HepG2 (cell line): ENCODE measurements around the gene PAQR6.

ENCODE experiments used
- BHLHE40 ChIP-seq: IDR thresholded peaks from 2 replicates; pipeline ENCODE4 v1.6.1; 2011; ENCODE audit warnings: low read length, improper control_type of control experiment
- CCAR2 ChIP-seq: fragments of 200-400 bp; formaldehyde crosslinking; optimal IDR thresholded peaks from 2 replicates; pipeline ENCODE3; 2018; ENCODE audit warnings: low read depth, mild to moderate bottlenecking, low read length, moderate library complexity
- CTCF ChIP-seq: sonication (generic); formaldehyde crosslinking; IDR thresholded peaks from 2 replicates; pipeline ENCODE4 v1.5.0; 2020; ENCODE audit warnings: mild to moderate bottlenecking, missing genetic modification reagents, moderate library complexity
- EZH2 ChIP-seq: conservative IDR thresholded peaks from 2 replicates; pipeline ENCODE4 v1.6.1; 2012; ENCODE audit warnings: mild to moderate bottlenecking, low read depth, low read length, moderate library complexity
- KAT7 ChIP-seq: IDR thresholded peaks from 2 replicates; pipeline ENCODE4 v1.6.1; 2018; ENCODE audit warnings: borderline replicate concordance, missing compliant biosample characterization
- NCOA1 ChIP-seq: sonication (generic); formaldehyde crosslinking; IDR thresholded peaks from 2 replicates; pipeline ENCODE4 v1.9.0; 2021; ENCODE audit warnings: missing genetic modification reagents
- PPARG ChIP-seq: conservative IDR thresholded peaks from 2 replicates; pipeline ENCODE4 v1.6.1; 2016; ENCODE audit warnings: missing biosample characterization, missing genetic modification reagents
- SRF ChIP-seq: IDR thresholded peaks from 2 replicates; pipeline ENCODE4 v1.6.1; 2011; ENCODE audit warnings: mild to moderate bottlenecking, low read depth, low read length, moderate library complexity
- SUZ12 ChIP-seq: fragments of 150-350 bp; IDR thresholded peaks from 2 replicates; pipeline ENCODE4 v1.6.1; 2014; ENCODE audit warnings: low read depth, low read length
- TCF7L2 ChIP-seq: IDR thresholded peaks from 2 replicates; pipeline ENCODE4 v1.6.1; 2011; ENCODE audit warnings: mild to moderate bottlenecking, low read depth, low read length, moderate library complexity
- ZNF672 ChIP-seq: sonication (generic); formaldehyde crosslinking; IDR thresholded peaks from 2 replicates; pipeline ENCODE4 v1.8.1; 2022; ENCODE audit warnings: missing genetic modification reagents
- ZNF776 ChIP-seq: sonication (generic); formaldehyde crosslinking; IDR thresholded peaks from 2 replicates; pipeline ENCODE4 v1.4.0; 2020; ENCODE audit warnings: mild to moderate bottlenecking, missing genetic modification reagents
- TF ChIP-seq, protein P1 (sequence below): sonication (generic); formaldehyde crosslinking; IDR thresholded peaks from 2 replicates; pipeline ENCODE4 v1.4.0; 2020; ENCODE audit warnings: missing genetic modification reagents, borderline replicate concordance

DNA sequence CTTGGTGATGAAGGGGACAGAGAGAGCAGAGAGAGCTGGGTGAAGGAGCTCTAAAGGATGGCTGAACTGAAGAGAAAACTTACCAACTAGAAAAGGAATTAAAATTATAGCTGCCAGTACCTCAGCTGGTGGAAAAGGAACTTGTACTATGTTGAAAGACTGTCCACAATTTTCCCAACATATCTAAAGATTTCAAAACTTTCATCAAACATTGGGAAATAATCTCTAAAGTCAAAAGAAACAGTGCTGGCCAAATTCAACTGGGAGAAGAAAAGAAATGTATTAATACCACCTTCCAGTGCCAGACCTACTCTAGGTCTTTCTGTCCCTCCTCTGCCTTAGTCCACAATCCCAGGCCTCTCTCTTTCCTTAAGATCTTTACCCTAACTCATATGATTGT, 28.7 kb upstream of the PAQR6 start:
- no peak for TF ChIP-seq BHLHE40
- no peak for TF ChIP-seq TCF7L2
- TF ChIP-seq ZNF776 = no peak
- TF ChIP-seq SRF = no peak
- TF ChIP-seq KAT7 (CRISPR knock-in tag) = no peak
- TF ChIP-seq CTCF (CRISPR knock-in tag) = no peak
- no peak for TF ChIP-seq CCAR2
- TF ChIP-seq SUZ12 = no peak
- TF ChIP-seq, protein P1, sequence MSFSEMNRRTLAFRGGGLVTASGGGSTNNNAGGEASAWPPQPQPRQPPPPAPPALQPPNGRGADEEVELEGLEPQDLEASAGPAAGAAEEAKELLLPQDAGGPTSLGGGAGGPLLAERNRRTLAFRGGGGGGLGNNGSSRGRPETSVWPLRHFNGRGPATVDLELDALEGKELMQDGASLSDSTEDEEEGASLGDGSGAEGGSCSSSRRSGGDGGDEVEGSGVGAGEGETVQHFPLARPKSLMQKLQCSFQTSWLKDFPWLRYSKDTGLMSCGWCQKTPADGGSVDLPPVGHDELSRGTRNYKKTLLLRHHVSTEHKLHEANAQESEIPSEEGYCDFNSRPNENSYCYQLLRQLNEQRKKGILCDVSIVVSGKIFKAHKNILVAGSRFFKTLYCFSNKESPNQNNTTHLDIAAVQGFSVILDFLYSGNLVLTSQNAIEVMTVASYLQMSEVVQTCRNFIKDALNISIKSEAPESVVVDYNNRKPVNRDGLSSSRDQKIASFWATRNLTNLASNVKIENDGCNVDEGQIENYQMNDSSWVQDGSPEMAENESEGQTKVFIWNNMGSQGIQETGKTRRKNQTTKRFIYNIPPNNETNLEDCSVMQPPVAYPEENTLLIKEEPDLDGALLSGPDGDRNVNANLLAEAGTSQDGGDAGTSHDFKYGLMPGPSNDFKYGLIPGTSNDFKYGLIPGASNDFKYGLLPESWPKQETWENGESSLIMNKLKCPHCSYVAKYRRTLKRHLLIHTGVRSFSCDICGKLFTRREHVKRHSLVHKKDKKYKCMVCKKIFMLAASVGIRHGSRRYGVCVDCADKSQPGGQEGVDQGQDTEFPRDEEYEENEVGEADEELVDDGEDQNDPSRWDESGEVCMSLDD (CRISPR knock-in tag) = no peak
- no peak for TF ChIP-seq EZH2
- TF ChIP-seq NCOA1 (CRISPR knock-in tag) = no peak
- TF ChIP-seq ZNF672 = no peak
- no peak for TF ChIP-seq PPARG (CRISPR knock-in tag)
